GM18867 (cell line): ENCODE results near the gene MBLAC1.

Source experiments
- ATAC-seq: cut with Tn5 transposase; IDR thresholded peaks from one replicate; pipeline ENCODE4 v1.9.1; 2021; ENCODE audit warnings: mild to moderate bottlenecking, moderate library complexity; ENCODE audit not compliant: unreplicated experiment

MBLAC1 gene

DNA sequence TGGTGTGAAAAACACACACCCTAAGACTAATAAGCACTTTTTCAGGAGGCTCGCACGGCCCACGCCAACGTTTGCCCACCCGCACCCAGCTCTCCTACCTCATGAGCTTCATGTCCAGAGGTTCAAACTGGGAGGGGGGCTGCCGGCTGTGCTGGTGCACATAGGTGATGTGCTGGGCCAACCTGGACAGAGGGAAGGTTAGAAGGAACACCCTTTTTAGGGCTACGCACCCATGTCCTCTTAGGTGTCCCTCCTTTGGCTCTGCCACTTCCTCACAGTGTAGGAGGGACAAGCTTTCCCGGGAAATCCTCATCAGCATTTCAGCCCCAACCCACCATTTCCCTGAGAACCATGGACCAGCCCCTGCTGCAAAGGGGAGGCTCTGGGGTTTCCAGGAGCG lies 31.5 kb upstream of the MBLAC1 start:
- no peak for ATAC-seq

GRCh38 chr7:100095704-100096103 lies 31.1 kb upstream of the MBLAC1 start:
- no peak for ATAC-seq

DNA sequence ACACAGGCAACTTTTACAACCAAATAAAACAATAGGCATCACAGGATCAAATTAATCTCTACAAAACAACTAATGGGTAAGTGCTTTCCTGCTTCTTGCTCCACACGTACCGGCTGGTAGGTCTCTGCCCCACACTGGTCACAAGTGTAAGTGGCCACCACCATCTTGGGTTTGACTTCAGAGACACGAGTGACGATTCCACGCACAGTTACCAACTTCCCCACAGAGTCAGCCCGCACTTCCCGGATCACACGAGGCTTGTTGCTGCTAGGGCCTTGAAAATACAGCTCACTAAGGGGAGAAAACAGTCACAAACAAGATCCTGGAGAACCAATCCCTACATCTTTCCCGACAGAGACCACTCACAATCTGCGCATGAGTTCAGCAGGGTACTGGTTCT lies 27.9 kb upstream of the MBLAC1 start:
- no peak for ATAC-seq

DNA sequence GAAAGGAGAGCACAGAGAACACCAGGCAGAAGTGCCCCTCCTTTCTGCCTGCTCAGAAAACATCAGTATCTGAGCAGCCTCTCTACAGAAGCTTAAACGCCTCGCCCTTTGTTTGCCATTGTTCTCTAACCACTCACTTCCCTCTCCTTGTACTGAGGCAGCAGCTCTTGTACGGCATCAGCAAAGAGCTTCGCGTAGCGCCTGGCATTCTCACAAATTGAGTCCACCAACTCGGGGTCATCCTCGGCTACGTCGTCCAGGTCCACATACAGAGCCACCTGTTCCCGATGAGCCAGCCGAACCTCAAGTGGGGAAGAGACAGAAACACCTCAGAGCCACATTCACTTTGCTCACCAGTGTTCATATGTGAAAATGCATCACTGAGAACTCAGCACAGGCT lies 27.3 kb upstream of the MBLAC1 start:
- no peak for ATAC-seq

DNA sequence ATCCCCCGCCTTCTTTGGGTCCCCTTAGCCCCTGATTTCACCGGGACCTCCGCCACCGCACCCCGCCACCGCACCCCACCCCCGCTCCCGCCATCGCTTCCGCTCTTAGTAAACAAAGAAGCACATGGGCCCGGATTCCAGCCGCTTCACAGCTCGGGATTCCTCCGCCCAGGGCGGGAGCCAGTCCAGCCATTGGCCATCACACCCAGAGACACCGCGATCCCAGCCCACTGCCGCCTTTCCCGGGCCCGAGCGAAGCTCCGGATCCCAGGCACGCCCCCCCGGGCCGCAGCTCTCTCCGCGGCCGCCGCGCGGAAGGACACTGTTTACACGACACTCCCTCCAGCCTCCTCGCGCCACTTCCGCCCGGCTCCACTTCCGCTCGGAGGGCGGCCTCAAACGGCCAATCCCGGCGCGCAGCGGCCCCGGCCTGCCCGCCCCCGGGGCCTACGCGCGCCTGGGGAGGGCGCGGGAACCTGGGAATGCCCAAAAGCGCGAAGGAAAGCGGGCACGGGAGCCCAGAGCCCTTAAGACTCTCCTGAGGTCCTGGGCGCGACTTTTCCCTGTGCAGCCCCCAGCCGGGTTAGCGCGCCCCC lies 26.2 kb upstream of the MBLAC1 start:
- peak; percentile 58 for ATAC-seq

- ATAC-seq, result peak; percentile 79
Measured at GRCh38 chr7:100101016-100101862, 25.5 kb upstream of the MBLAC1 start, which contains the start of the genes AP4M1 and MCM7. Gene AP4M1 (plus strand): TSS chr7:100101643. CDS start chr7:100101715, 72 bp downstream. Gene MCM7 (minus strand): TSS chr7:100101397. CDS start chr7:100101294, 103 bp downstream.

DNA sequence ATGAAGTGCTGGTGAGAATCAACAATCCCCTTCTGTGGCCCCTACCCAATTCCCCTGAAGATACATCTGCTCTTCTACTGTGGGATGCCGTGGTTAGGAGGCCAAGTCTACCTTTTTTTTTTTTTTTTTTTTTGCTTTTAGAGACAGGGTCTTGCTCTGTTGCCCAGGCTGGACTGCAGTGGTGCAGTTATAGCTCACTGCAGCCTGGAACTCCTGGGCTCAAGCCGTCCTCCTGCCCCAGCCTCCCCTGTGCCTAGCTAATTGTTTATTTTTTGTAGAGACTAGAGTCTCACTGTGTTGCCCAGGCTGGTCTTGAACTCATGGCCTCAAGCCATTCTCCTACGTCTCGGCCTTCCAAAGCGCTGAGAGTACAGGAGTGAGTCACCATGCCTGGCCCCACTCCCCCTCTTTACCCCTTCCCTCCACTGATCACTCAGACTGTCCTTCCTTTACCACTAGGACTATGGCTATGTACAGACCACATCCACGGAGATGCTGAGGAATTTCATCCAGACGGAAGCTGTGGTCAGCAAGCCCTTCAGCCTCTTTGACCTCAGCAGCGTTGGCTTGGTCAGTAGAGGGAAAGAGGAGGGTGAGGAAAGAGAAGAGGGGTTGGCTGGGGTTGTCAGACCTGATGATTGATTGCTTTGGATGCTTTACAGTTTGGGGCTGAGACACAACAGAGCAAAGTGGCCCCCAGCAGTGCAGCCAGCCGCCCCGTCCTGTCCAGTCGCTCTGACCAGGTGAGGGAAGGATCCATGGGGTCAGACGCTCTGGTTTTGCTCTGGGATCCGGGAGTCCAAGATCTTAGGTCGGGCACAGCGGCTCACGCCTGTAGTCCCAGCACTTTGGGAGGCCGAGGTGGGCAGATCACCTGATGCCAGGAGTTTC lies 23.6 kb upstream of the MBLAC1 start:
- ATAC-seq, result no peak

GRCh38 chr7:100105534-100105933 lies 21.2 kb upstream of the MBLAC1 start:
- ATAC-seq, result no peak

DNA sequence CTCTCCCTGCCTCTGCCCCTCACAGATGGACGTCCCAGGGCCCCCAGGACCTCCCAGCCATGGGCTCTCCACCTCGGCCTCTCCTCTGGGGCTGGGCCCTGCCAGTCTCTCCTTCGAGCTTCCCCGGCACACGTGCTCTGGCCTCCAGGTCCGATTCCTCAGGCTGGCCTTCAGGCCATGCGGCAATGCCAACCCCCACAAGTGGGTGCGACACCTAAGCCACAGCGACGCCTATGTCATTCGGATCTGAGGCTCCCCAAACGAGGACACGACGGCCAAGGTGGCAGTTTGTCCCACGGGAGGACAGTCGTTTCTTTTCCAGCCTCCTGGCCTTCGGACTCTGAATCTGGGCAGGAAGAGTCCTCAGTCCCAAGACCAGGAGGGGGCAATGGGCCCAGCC lies 20.1 kb upstream of the MBLAC1 start:
- ATAC-seq, result no peak

DNA sequence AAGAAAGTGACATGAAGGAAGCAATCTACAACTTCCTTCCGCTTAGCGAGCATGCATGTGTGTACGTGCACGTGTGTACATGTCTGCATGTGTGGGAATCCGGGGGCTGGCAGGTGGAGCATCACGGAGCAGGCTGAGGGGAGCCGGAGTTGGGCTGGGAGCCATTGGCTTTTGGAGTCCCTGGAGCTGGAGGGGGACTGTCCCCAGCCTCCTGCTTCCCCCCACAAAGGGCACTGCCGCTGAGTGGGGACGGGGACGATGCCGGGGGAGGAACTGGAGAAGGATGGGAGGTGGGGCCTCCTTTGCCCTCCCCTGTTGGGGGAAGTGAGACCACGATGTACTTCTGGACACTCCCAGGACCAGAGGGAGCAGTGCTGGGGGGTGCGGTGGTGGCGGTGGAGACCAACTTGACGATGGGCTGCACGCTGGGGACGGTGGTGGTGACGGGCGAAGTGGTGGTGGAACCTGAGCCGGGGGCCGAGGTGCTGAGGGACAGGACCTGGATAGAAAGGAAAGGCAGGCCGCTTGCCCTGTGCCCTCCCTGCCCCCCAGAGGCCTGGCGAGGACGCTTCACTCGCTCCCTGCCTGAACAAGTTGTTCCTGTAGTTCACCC lies 19.5 kb upstream of the MBLAC1 start:
- no peak for ATAC-seq

DNA sequence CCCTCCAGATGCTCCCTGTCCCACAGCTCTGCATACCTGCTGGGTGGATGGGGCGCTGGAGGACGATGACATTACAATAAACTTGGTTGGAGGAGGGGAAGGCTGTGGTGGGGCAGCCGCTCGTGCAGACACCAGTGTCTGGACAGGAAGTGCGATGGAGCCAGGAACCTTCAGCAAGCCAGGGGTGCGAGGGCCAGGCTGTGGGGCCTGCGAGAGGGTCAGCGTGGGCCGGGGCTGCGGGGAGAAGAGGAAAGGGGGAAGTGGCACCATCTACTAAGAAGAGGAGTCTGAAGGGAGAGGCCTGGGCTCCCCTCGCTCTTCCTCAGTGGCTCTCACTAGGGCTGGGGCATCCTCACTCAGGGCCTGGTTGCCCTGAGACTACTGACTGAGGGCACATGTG lies 18.9 kb upstream of the MBLAC1 start:
- ATAC-seq, result no peak

GRCh38 chr7:100109521-100110163 lies 17.1 kb upstream of the MBLAC1 start:
- ATAC-seq, result no peak

DNA sequence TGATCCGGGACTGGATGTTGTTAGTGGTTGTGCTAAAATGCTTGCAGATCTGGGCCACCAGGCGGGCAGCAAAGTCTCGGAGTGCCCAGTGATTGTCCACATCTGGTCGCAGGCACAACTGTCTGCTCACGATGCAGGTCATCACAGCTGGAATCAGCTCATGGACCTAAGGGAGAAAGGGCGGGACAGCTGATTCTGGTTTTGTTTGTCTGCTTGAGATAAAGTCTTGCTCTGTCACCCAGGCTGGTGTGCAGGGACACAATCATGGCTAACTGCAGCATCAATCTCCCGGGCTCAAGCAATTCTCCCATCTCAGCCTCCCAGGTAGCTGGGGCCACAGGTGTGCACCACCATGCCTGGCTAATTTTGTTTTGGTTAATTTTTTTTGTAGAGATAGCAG lies 15.6 kb upstream of the MBLAC1 start:
- no peak for ATAC-seq

GRCh38 chr7:100111914-100112313 lies 14.9 kb upstream of the MBLAC1 start:
- ATAC-seq, result no peak

DNA sequence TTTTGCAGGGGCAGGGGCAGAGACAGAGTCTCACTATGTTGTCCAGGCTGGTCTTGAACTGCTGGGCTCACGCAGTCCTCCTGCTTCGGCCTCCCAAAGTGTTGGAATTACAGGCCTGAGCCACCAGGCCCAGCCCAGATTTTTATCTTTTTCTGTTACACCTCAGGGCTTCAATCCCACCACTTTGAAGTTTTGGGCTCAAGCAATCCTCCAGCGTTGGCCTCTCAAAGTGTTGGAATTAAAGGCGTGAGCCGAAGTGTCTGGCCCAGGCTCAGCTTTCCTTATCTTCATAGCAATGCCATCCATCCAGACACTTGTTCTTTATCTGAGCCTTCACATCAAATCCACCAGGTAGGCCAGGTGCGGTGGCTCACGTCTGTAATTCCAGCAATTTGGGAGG lies 11.7 kb upstream of the MBLAC1 start:
- no peak for ATAC-seq

DNA sequence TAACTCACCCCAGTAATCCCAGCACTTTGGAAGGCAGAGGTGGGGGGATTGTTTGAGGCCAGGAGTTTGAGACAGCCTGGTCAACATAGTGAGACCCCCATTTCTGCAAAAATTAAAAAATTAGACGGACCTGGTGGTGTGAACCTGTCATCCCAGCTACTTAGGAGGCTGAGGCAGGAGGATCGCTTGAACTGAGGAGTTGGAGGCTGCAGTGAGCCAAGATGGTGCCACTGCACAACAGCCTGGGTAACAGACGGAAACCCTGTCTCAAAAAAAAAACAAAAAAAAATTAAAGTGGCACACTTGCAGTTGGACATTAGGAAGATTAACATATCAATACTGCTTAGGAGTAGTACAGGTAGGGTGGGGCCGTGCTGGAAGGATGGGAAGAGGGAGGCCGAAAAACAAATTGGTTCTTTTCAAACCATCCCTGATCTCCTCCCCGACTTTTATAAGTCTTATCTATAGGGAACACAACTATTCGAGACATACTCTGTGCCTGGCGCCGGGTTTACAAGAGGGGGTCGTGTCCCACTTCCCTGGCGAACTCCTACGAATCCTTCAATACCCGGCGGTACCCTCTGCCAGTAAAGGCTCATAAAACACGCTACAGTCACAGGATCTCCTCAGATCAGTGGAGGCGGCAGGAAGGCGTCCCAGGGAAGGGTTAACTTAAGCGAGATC lies 8.2 kb upstream of the MBLAC1 start:
- ATAC-seq, result no peak

DNA sequence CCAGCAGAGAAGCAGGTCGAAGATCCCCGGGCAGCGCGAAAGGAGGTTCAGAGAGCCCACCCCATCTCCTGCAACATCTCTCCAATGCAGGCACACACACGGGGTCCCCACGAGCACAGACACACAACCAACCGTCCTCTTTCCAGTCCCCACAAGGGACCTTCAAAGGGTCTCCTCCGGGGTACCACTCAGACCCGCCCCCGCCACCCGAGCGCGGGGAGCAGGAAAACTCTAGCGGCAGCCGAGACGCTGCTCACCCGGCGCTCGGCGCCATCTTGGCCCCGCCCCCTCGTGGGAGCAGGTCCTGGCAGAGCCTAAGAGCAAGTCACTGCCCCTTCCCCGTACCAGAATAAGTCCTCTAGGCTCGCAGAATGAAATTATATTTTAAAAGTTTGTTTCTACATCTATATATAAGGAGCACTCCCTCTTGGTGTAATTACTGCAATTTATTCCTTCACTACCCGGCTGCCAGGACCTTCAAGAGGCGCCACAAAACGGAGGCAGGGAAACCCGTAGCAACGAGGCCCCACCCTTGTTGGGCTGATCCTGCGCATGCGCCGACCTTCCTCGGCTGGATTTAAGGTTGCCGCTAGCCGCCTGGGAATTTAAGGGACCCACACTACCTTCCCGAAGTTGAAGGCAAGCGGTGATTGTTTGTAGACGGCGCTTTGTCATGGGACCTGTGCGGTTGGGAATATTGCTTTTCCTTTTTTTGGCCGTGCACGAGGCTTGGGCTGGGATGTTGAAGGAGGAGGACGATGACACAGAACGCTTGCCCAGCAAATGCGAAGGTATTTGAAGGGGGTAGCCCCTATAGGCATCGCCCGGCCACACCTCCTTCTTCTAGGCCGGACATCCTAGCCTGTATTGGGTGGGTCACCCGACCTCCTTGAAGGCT lies 7.4 kb upstream of the MBLAC1 start, which contains the start of the genes CNPY4 and TAF6:
Gene CNPY4 (plus strand): TSS at position 563 of the 898 bp plus-strand sequence. CDS start 111 bp downstream, at position 674.
Gene TAF6 (minus strand): TSS at position 287 of the 898 bp plus-strand sequence. CDS start 5,149 bp downstream, outside the sequence.
- ATAC-seq, result peak; percentile 69

DNA sequence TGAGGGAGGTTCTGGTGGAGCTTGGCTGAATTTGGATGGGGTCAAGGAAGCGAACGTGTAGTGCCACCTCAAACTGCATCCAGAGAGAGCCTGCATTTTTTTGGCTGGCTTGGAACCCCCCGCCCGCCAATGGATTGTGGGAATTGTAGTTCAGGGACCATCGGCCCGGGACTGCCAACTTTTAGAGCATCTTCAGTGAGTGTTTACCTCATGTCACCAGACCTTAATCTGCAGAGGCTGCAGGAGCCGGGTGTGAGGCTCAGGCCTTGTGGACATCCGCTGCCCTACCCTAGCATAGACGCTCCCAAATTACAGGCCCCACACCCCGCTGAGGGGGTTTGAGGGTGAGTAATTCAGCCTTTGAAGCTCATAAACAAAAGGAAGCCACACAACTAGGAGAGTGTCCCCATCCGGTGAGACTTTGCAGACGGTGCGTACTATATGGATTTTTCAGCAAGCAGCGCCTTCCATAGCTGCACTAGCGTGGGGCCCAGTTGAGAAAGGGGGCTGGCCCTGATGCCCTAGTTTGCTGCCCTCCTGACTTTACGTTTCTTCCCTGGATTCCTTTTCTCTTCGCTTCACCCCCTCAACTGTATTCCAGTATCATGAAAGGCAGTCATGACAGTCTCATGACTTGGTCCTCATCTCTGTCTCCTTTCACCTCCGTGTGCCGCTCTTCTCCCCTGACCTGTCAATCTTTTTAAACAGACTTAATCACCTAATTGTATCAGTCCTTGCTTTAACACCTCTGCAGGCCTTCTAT lies 6.6 kb upstream of the MBLAC1 start:
- peak; percentile 33 for ATAC-seq
